DMS114 treated with DMSO at 0.1 percent for 48 hours (cell line): ENCODE data around the gene BBX.

Source experiments
- DNase-seq: peaks from one replicate; lab custom pipeline; 2025; ENCODE audit not compliant: unreplicated experiment; lab: John Stamatoyannopoulos, UW

BBX gene

GRCh38 chr3:107598926-107599771 lies 76.4 kb downstream of the BBX start:
- no peak for DNase-seq

GRCh38 chr3:107599772-107600145 lies 77.0 kb downstream of the BBX start:
- DNase-seq: no peak

GRCh38 chr3:107600780-107601179 lies 78.0 kb downstream of the BBX start:
- no peak for DNase-seq

- no peak for DNase-seq
Observed at GRCh38 chr3:107604057-107604822, 81.5 kb downstream of the BBX start.

- DNase-seq: no peak
Observed at GRCh38 chr3:107611775-107612469, 89.2 kb downstream of the BBX start.

- no peak for DNase-seq
Observed at GRCh38 chr3:107612664-107613084, 89.9 kb downstream of the BBX start.

- no peak for DNase-seq
Observed at GRCh38 chr3:107619549-107619948, 96.8 kb downstream of the BBX start.

- no peak for DNase-seq
Observed at GRCh38 chr3:107620534-107620933, 97.8 kb downstream of the BBX start.

- DNase-seq: no peak
Observed at GRCh38 chr3:107621465-107621864, 98.7 kb downstream of the BBX start.

- DNase-seq: no peak
Observed at GRCh38 chr3:107627962-107628542, 105.3 kb downstream of the BBX start.

GRCh38 chr3:107629566-107629965 lies 106.8 kb downstream of the BBX start:
- DNase-seq: no peak

GRCh38 chr3:107630779-107631178 lies 108.0 kb downstream of the BBX start:
- no peak for DNase-seq

GRCh38 chr3:107632576-107632975 lies 109.8 kb downstream of the BBX start:
- DNase-seq: no peak

GRCh38 chr3:107633327-107634098 lies 110.8 kb downstream of the BBX start:
- DNase-seq: no peak

- no peak for DNase-seq
Observed at GRCh38 chr3:107634099-107634489, 111.3 kb downstream of the BBX start.

GRCh38 chr3:107637416-107638183 lies 114.8 kb downstream of the BBX start:
- DNase-seq: no peak

- no peak for DNase-seq
Observed at GRCh38 chr3:107641572-107642307, 119.0 kb downstream of the BBX start.

- no peak for DNase-seq
Observed at GRCh38 chr3:107643038-107643883, 120.5 kb downstream of the BBX start.
